SU-DHL-6 (cell line): Measurements from ENCODE around the gene LPXN.

Experiments
- H2AFZ ChIP-seq: fragments of 200-600 bp; sonication (generic); 2 replicates; pipeline ENCODE4 v1.6.1; 2014; ENCODE audit warnings: low read depth, mild to moderate bottlenecking, moderate library complexity, mixed read lengths, antibody characterized with exemption, low read length; ENCODE audit not compliant: severe bottlenecking
- H3F3A ChIP-seq: fragments of 200-600 bp; shearing (Covaris generic); 2 replicates; pipeline ENCODE4 v1.6.0; 2016; ENCODE audit warnings: antibody characterized with exemption, mild to moderate bottlenecking; ENCODE audit not compliant: insufficient read depth
- H3K27ac ChIP-seq: fragments of 200-600 bp; sonication (generic); 2 replicates; pipeline ENCODE4 v1.5.1; 2016; ENCODE audit warnings: low read depth, mild to moderate bottlenecking, low read length, moderate library complexity, mixed read lengths
- H3K27me3 ChIP-seq: fragments of 200-600 bp; sonication (generic), shearing (Covaris generic); 2 replicates; pipeline ENCODE4 v1.6.0; 2014; ENCODE audit warnings: mild to moderate bottlenecking, low read length
- H3K36me3 ChIP-seq: fragments of 200-600 bp; sonication (generic); 2 replicates; pipeline ENCODE4 v1.6.1; 2014; ENCODE audit warnings: mild to moderate bottlenecking, low read length, mixed read lengths
- H3K4me2 ChIP-seq: fragments of 300-600, 200-600 bp; shearing (Covaris generic), sonication (generic); 2 replicates; pipeline ENCODE4 v1.6.0; 2014; ENCODE audit warnings: low read length, low read depth, mild to moderate bottlenecking; ENCODE audit not compliant: poor library complexity, severe bottlenecking
- H3K4me3 ChIP-seq: fragments of 200-600 bp; sonication (generic); 2 replicates; pipeline ENCODE4 v1.5.1; 2014; ENCODE audit warnings: antibody characterized with exemption, low read length, mild to moderate bottlenecking, mixed read lengths; ENCODE audit not compliant: insufficient read depth, poor library complexity, severe bottlenecking
- H3K79me2 ChIP-seq: fragments of 200-600 bp; sonication (generic); 2 replicates; pipeline ENCODE4 v1.6.1; 2014; ENCODE audit warnings: mild to moderate bottlenecking, low read length, moderate library complexity; ENCODE audit not compliant: insufficient read depth
- H3K9ac ChIP-seq: fragments of 200-600 bp; sonication (generic); 2 replicates; pipeline ENCODE4 v1.7.0; 2014; ENCODE audit warnings: mild to moderate bottlenecking, low read length
- H3K9me2 ChIP-seq: fragments of 200-600 bp; sonication (generic); replicated peaks from 2 replicates; pipeline ENCODE4 v1.6.1; 2014; ENCODE audit warnings: low read length; ENCODE audit not compliant: insufficient read depth
- H3K9me3 ChIP-seq: fragments of 200-600 bp; sonication (generic); 2 replicates; pipeline ENCODE4 v1.6.1; 2014; ENCODE audit warnings: low read length, mixed read lengths; ENCODE audit not compliant: insufficient read depth
- H4K20me1 ChIP-seq: fragments of 200-600 bp; sonication (generic); 2 replicates; pipeline ENCODE4 v1.6.1; 2014; ENCODE audit warnings: low read depth, mild to moderate bottlenecking, antibody characterized with exemption, low read length, moderate library complexity, mixed read lengths
- EZH2phosphoT487 ChIP-seq: fragments of 200-600 bp; sonication (generic), shearing (Covaris generic); conservative IDR thresholded peaks from 2 replicates; pipeline ENCODE4 v1.6.1; 2018; ENCODE audit warnings: mild to moderate bottlenecking, antibody characterized with exemption, low read length, moderate library complexity, mixed read lengths
- TF ChIP-seq, protein P1 (sequence below): fragments of 200-600 bp; sonication (generic); IDR thresholded peaks from one replicate; pipeline ENCODE4 v1.5.1; 2017; ENCODE audit warnings: antibody characterized with exemption, mild to moderate bottlenecking, low read length, moderate library complexity; ENCODE audit not compliant: insufficient read depth, poor library complexity, severe bottlenecking

Gene LPXN

DNA sequence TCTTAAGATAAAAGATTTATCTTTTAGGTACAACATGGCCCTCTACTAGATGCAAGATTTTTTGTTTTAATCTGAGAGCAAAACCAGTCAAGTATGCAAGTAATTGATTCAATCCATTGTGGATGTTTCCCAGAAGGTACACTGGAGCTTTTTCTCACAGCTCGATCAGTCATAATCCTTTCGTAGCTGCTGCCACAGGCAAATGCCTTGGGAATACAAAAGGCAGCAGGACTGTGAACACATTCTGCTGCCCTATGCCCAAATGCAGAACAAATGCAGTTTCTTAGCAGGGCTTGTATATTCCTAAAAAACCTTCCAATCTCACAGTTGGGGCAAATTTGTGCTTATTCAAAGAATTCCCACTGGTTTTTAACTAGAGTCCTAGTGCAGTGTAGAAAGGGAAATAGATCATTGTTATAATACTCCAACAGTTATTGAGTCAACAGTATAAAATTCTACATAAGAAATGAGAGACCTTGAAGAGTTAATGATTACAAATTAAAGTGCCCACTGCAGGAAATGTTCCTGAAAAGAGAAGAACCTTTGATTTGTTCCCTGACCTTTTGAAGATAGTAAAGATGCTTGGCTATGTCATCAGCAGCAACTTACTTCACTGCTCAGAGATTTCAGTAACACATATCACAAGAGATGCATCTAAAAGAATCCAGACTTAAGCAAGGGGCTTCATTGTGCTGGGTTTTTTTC lies 14.1 kb downstream of the LPXN start:
- no peak overlapping the region for H2AFZ ChIP-seq
- H3K27me3 ChIP-seq: no peaks in the 10 kb centered on the region
- no peaks in the 10 kb centered on the region for H3K9me3 ChIP-seq
- H3K36me3 ChIP-seq: peaks cover 73% of the 10 kb centered on the region
- H3K27ac ChIP-seq: no peak overlapping the region
- peaks cover 32% of the 10 kb centered on the region for H3F3A ChIP-seq
- H3K9ac ChIP-seq: no peak overlapping the region
- no peaks in the 10 kb centered on the region for H3K9me2 ChIP-seq
- peaks cover 81% of the 10 kb centered on the region for H4K20me1 ChIP-seq
- H3K79me2 ChIP-seq: peaks cover 98% of the 10 kb centered on the region
- TF ChIP-seq, protein P1, sequence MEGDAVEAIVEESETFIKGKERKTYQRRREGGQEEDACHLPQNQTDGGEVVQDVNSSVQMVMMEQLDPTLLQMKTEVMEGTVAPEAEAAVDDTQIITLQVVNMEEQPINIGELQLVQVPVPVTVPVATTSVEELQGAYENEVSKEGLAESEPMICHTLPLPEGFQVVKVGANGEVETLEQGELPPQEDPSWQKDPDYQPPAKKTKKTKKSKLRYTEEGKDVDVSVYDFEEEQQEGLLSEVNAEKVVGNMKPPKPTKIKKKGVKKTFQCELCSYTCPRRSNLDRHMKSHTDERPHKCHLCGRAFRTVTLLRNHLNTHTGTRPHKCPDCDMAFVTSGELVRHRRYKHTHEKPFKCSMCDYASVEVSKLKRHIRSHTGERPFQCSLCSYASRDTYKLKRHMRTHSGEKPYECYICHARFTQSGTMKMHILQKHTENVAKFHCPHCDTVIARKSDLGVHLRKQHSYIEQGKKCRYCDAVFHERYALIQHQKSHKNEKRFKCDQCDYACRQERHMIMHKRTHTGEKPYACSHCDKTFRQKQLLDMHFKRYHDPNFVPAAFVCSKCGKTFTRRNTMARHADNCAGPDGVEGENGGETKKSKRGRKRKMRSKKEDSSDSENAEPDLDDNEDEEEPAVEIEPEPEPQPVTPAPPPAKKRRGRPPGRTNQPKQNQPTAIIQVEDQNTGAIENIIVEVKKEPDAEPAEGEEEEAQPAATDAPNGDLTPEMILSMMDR: no peak
- TF ChIP-seq EZH2phosphoT487: no peak
- H3K4me2 ChIP-seq: no peak overlapping the region
- no peak overlapping the region for H3K4me3 ChIP-seq

DNA sequence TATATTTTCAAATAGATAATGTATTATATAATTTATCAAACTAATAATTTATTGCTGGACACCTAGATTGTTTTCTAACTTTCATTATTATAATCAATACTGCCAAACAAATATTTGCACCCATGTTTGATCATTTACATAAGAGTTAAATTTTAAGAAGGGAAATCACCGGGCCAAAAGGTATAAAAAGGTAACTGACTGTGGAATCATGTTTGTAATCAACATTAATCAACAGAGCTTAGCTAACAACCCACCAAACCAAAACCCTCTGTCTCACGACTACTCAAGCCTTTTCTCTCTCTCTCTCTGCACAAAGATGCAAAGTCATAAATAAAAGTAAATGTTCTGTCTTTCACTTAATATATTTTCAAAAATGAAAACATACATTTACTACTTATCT lies 14.8 kb downstream of the LPXN start:
- Histone ChIP-seq H3K27me3 (no peaks in the 10 kb centered on the region), H3F3A (peaks cover 33% of the 10 kb centered on the region), H3K9me2 (no peaks in the 10 kb centered on the region), H3K9me3 (no peaks in the 10 kb centered on the region), H2AFZ (no peak overlapping the region), H3K36me3 (peaks cover 74% of the 10 kb centered on the region), H4K20me1 (peaks cover 81% of the 10 kb centered on the region), H3K4me2 (no peak overlapping the region), H3K4me3 (no peak overlapping the region), H3K27ac (no peak overlapping the region), H3K9ac (no peak overlapping the region), H3K79me2 (peaks cover 98% of the 10 kb centered on the region)
- no peak for TF ChIP-seq EZH2phosphoT487
- TF ChIP-seq, protein P1: no peak

DNA sequence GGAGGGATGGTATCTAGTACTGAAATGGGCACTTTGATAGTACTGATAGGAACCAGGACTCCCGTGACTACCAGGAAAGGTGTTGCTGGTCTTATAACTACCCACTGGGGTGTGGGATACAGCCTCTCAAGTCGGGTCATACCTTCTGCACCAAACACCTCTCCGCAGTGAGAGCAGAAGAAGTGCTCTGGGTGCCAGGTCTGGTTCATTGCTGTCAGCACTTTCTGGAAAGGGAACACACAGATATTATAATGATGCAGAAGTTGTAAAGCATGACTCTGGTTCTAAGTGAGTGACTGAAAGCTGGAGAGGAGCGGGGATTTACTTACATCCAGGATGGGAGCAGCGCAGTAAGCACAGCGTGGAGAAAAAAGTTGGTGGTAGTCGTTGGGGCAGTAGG lies 26.0 kb downstream of the LPXN start:
- Histone ChIP-seq H3K36me3 (peaks cover 85% of the 10 kb centered on the region), H3K9me3 (no peaks in the 10 kb centered on the region), H3K4me3 (no peak overlapping the region), H3K9ac (no peak overlapping the region), H4K20me1 (peaks cover 4% of the 10 kb centered on the region; the same call in 1 of the 2 replicates), H3K27me3 (no peaks in the 10 kb centered on the region), H3K27ac (no peak overlapping the region), H3K9me2 (no peaks in the 10 kb centered on the region), H3K4me2 (no peak overlapping the region), H2AFZ (no peak overlapping the region), H3K79me2 (peaks cover 8% of the 10 kb centered on the region), H3F3A (peaks cover 10% of the 10 kb centered on the region)
- TF ChIP-seq EZH2phosphoT487: no peak

DNA sequence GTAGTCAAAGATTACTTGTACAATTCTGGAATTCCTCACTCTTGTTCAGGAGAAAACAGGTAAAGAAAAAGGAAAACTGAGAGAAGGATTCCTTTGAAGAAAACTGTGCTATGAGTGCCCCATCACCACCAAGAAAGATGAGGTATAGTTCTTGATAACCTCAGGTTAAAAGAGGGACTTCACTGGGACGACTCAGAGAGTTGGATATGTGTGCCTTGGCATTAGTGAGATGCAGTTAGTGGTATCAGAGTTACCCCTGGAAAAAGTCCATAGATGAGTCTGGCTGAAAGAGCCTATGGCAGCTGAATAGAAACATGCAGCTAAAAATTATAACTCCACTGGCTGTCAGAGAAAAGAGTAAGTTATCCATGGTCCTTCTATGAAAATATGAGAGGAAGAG lies 28.8 kb downstream of the LPXN start:
- H3K9me3 ChIP-seq: no peaks in the 10 kb centered on the region
- no peak overlapping the region for H3K4me2 ChIP-seq
- peaks cover 20% of the 10 kb centered on the region for H3F3A ChIP-seq
- H3K36me3 ChIP-seq: peaks cover 84% of the 10 kb centered on the region
- no peak overlapping the region for H3K4me3 ChIP-seq
- TF ChIP-seq, protein P1: no peak
- TF ChIP-seq EZH2phosphoT487: no peak
- H4K20me1 ChIP-seq: no peaks in the 10 kb centered on the region
- H3K9ac ChIP-seq: no peak overlapping the region
- no peaks in the 10 kb centered on the region for H3K27me3 ChIP-seq
- H2AFZ ChIP-seq: no peak overlapping the region
- H3K9me2 ChIP-seq: no peaks in the 10 kb centered on the region
- no peak overlapping the region for H3K27ac ChIP-seq
- H3K79me2 ChIP-seq: no peaks in the 10 kb centered on the region; the same call in 1 of the 2 replicates
